GM23338 (cell line): ENCODE results near the gene SEPHS1. TPM values are rescaled to one million over a fixed set of nuclear protein-coding genes. Genes with fewer than 3 reads are reported as not detected.
A peak's percentile ranks its signal among the peaks of the same experiment; 100 is the strongest.

Experiments
- ATAC-seq: fragments of 200-7000 bp; cut with Tn5 transposase; 3 replicates; pipeline ENCODE4 v1.9.1; 2020
- DNase-seq: peaks from one replicate; pipeline ENCODE4 v3.0.0-alpha.2; 2015; ENCODE audit warnings: low spot score
- H2AFZ ChIP-seq: fragments of 200-600 bp; sonication (generic); 2 replicates; pipeline ENCODE4 v1.8.0; 2016; ENCODE audit warnings: antibody characterized with exemption, mild to moderate bottlenecking, moderate library complexity
- H3F3A ChIP-seq: fragments of 200-600 bp; sonication (generic); replicated peaks from 2 replicates; pipeline ENCODE4 v1.8.0; 2017; ENCODE audit warnings: antibody characterized with exemption, mixed run types, low read depth
- H3K27ac ChIP-seq: fragments of 200-600 bp; sonication (generic); 2 replicates; pipeline ENCODE4 v1.6.1; 2016; ENCODE audit warnings: low read depth
- H3K27me3 ChIP-seq: fragments of 200-600 bp; sonication (generic); 2 replicates; pipeline ENCODE4 v1.8.0; 2016; ENCODE audit warnings: mild to moderate bottlenecking, mixed run types, moderate library complexity; ENCODE audit not compliant: insufficient read depth
- H3K36me3 ChIP-seq: fragments of 200-600 bp; sonication (generic); 2 replicates; pipeline ENCODE4 v1.8.0; 2016; ENCODE audit warnings: mild to moderate bottlenecking; ENCODE audit not compliant: insufficient read depth
- H3K4me1 ChIP-seq: fragments of 200-600 bp; sonication (generic); 2 replicates; pipeline ENCODE4 v1.8.0; 2016; ENCODE audit warnings: mild to moderate bottlenecking, moderate library complexity; ENCODE audit not compliant: insufficient read depth
- H3K4me2 ChIP-seq: fragments of 200-600 bp; sonication (generic); 2 replicates; pipeline ENCODE4 v1.7.1; 2017; ENCODE audit warnings: mixed run types
- H3K4me3 ChIP-seq: fragments of 200-600 bp; sonication (generic); 2 replicates; pipeline ENCODE4 v1.6.1; 2016; ENCODE audit warnings: mixed run types
- H3K79me2 ChIP-seq: fragments of 200-600 bp; sonication (generic); replicated peaks from 2 replicates; pipeline ENCODE4 v1.8.0; 2017; ENCODE audit warnings: mild to moderate bottlenecking; ENCODE audit not compliant: insufficient read depth
- H3K9me2 ChIP-seq: fragments of 200-600 bp; sonication (generic); 2 replicates; pipeline ENCODE4 v1.8.0; 2017; ENCODE audit not compliant: insufficient read depth
- H4K20me1 ChIP-seq: fragments of 200-600 bp; sonication (generic); replicated peaks from 2 replicates; pipeline ENCODE4 v1.8.0; 2017; ENCODE audit warnings: mild to moderate bottlenecking; ENCODE audit not compliant: insufficient read depth
- H3K27ac Mint-ChIP-seq: 2 replicates; pipeline ENCODE4 v1.8.0; 2020; ENCODE audit warnings: inconsistent platforms, mild to moderate bottlenecking, moderate library complexity, mixed read lengths
- H3K27me3 Mint-ChIP-seq: 3 replicates; pipeline ENCODE4 v1.8.0; 2022; ENCODE audit warnings: low read depth, mild to moderate bottlenecking, moderate library complexity, mixed read lengths, inconsistent platforms; ENCODE audit not compliant: insufficient read depth, poor library complexity
- H3K36me3 Mint-ChIP-seq: 3 replicates; pipeline ENCODE4 v1.8.0; 2021; ENCODE audit warnings: low read depth, mild to moderate bottlenecking, inconsistent platforms, moderate library complexity, mixed read lengths
- H3K4me1 Mint-ChIP-seq: 3 replicates; pipeline ENCODE4 v1.8.0; 2020; ENCODE audit warnings: mild to moderate bottlenecking, inconsistent platforms, mixed read lengths
- H3K4me3 Mint-ChIP-seq: 3 replicates; pipeline ENCODE4 v1.8.0; 2021; ENCODE audit warnings: moderate library complexity, mild to moderate bottlenecking, inconsistent platforms, mixed read lengths
- H3K9me3 Mint-ChIP-seq: 3 replicates; pipeline ENCODE4 v1.8.0; 2020; ENCODE audit warnings: moderate library complexity, mild to moderate bottlenecking, inconsistent platforms, mixed read lengths
- CREB1 ChIP-seq: fragments of 250-450 bp; sonication (Bioruptor Pico); IDR thresholded peaks from 2 replicates; pipeline ENCODE4 v1.5.0; 2020; ENCODE audit warnings: low read depth, mild to moderate bottlenecking, moderate library complexity
- EZH2 ChIP-seq: fragments of 200-600 bp; sonication (generic); IDR thresholded peaks from one replicate; pipeline ENCODE4 v1.8.0; 2017; ENCODE audit warnings: antibody characterized with exemption, mild to moderate bottlenecking, low read depth; ENCODE audit not compliant: unreplicated experiment
- EZH2phosphoT487 ChIP-seq: fragments of 200-600 bp; sonication (generic); IDR thresholded peaks from one replicate; pipeline ENCODE4 v1.8.1; 2018; ENCODE audit warnings: antibody characterized with exemption; ENCODE audit not compliant: unreplicated experiment
- JUNB ChIP-seq: IDR thresholded peaks from one replicate; pipeline ENCODE4 v1.6.1; 2016; ENCODE audit warnings: antibody characterized with exemption; ENCODE audit not compliant: unreplicated experiment
- NANOG ChIP-seq: IDR thresholded peaks from 2 replicates; pipeline ENCODE4 v1.6.1; 2016; ENCODE audit warnings: antibody characterized with exemption, borderline replicate concordance
- POLR2AphosphoS5 ChIP-seq: IDR thresholded peaks from 2 replicates; pipeline ENCODE4 v1.6.1; 2016; ENCODE audit warnings: antibody characterized with exemption, low read depth
- ZNF114 ChIP-seq: fragments of 250-450 bp; sonication (Bioruptor Pico); IDR thresholded peaks from 2 replicates; pipeline ENCODE4 v1.5.0; 2020; ENCODE audit warnings: mild to moderate bottlenecking, moderate library complexity
- ZNF331 ChIP-seq: fragments of 250-450 bp; sonication (Bioruptor Pico); IDR thresholded peaks from 2 replicates; pipeline ENCODE4 v1.5.0; 2020; ENCODE audit warnings: low read depth, mild to moderate bottlenecking, moderate library complexity
- polyA plus RNA-seq: library from polyadenylated mRNA; unstranded; fragments of >200 nt; fragmentation: Nextera tagmentation; extraction: Ambion mirVana; gene quantifications from 2 replicates; pipeline ENCODE4 v1.2.1, GENCODE V29; 2016
- total RNA-seq: library from RNA; depleted of rRNA; stranded (reverse); fragments of >200 nt; shearing (Covaris generic); gene quantifications from 2 replicates; pipeline ENCODE4 v1.2.3, GENCODE V29; 2014
- TF ChIP-seq, protein P1 (sequence below): IDR thresholded peaks from one replicate; pipeline ENCODE4 v1.6.1; 2018; ENCODE audit warnings: antibody characterized with exemption; ENCODE audit not compliant: unreplicated experiment
- TF ChIP-seq, protein P2 (sequence below): IDR thresholded peaks from 2 replicates; pipeline ENCODE4 v1.6.1; 2016; ENCODE audit warnings: antibody characterized with exemption
- TF ChIP-seq, protein P3 (sequence below), 2 experiments: fragments of 200-600 bp in 1 of 2; sonication (generic) in 1 of 2; conservative IDR thresholded peaks; 2 replicates each; pipeline versions ENCODE4 v1.5.1 to v1.6.1; 2016 to 2017; ENCODE audit warnings: antibody characterized with exemption in 2 of 2, low read depth in 2 of 2, mild to moderate bottlenecking in 2 of 2, moderate library complexity in 1 of 2

SEPHS1 gene
- total and polyA plus RNA-seq, 2 experiments from 2014 or later = 260 to 609 TPM

DNA sequence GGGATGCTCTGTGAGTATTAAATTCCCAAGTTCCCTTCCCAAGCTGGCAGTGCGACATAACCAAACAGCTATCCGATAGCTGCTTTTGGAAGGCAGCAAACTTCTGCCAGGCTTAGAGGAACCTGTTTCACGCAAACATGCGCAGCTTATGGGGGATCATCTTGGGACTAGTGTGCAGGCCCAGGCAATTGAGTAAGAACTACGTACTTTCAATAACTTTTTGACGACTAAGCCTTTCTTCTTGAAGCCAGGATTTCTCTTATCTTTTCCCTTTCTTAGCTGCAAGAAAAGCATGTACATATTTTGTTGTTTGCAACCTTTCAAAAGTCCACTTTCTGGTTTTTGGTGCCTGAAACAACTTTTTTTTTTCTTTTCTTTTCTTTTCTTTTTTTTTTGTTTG, 28.7 kb upstream of the SEPHS1 start:
- ATAC-seq (no peak), DNase-seq (no peak)
- H3K9me3 Mint-ChIP-seq = no peaks in the 10 kb centered on the region
- H3K4me3 Mint-ChIP-seq = no peak overlapping the region
- Histone ChIP-seq H3K27ac (no peak overlapping the region), H3K27me3 (no peaks in the 10 kb centered on the region), H3K4me3 (no peak overlapping the region), H3K9me2 (no peaks in the 10 kb centered on the region), H4K20me1 (no peaks in the 10 kb centered on the region), H3K4me2 (no peak overlapping the region), H3K36me3 (no peaks in the 10 kb centered on the region), H3K4me1 (no peaks in the 10 kb centered on the region), H2AFZ (peak overlapping the region; percentile 88), H3F3A (0 out of 2 replicates have a peak, but pooled peaks cover 7% of the 10 kb centered on the region), H3K79me2 (no peaks in the 10 kb centered on the region)
- H3K36me3 Mint-ChIP-seq = no peaks in the 10 kb centered on the region
- no peak overlapping the region for H3K27ac Mint-ChIP-seq
- TF ChIP-seq, protein P1, sequence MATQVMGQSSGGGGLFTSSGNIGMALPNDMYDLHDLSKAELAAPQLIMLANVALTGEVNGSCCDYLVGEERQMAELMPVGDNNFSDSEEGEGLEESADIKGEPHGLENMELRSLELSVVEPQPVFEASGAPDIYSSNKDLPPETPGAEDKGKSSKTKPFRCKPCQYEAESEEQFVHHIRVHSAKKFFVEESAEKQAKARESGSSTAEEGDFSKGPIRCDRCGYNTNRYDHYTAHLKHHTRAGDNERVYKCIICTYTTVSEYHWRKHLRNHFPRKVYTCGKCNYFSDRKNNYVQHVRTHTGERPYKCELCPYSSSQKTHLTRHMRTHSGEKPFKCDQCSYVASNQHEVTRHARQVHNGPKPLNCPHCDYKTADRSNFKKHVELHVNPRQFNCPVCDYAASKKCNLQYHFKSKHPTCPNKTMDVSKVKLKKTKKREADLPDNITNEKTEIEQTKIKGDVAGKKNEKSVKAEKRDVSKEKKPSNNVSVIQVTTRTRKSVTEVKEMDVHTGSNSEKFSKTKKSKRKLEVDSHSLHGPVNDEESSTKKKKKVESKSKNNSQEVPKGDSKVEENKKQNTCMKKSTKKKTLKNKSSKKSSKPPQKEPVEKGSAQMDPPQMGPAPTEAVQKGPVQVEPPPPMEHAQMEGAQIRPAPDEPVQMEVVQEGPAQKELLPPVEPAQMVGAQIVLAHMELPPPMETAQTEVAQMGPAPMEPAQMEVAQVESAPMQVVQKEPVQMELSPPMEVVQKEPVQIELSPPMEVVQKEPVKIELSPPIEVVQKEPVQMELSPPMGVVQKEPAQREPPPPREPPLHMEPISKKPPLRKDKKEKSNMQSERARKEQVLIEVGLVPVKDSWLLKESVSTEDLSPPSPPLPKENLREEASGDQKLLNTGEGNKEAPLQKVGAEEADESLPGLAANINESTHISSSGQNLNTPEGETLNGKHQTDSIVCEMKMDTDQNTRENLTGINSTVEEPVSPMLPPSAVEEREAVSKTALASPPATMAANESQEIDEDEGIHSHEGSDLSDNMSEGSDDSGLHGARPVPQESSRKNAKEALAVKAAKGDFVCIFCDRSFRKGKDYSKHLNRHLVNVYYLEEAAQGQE = no peak
- TF ChIP-seq EZH2 = no peak
- TF ChIP-seq, protein P2, sequence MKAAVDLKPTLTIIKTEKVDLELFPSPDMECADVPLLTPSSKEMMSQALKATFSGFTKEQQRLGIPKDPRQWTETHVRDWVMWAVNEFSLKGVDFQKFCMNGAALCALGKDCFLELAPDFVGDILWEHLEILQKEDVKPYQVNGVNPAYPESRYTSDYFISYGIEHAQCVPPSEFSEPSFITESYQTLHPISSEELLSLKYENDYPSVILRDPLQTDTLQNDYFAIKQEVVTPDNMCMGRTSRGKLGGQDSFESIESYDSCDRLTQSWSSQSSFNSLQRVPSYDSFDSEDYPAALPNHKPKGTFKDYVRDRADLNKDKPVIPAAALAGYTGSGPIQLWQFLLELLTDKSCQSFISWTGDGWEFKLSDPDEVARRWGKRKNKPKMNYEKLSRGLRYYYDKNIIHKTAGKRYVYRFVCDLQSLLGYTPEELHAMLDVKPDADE = no peak
- H3K4me1 Mint-ChIP-seq = no peaks in the 10 kb centered on the region
- H3K27me3 Mint-ChIP-seq = peaks cover 2% of the 10 kb centered on the region

DNA sequence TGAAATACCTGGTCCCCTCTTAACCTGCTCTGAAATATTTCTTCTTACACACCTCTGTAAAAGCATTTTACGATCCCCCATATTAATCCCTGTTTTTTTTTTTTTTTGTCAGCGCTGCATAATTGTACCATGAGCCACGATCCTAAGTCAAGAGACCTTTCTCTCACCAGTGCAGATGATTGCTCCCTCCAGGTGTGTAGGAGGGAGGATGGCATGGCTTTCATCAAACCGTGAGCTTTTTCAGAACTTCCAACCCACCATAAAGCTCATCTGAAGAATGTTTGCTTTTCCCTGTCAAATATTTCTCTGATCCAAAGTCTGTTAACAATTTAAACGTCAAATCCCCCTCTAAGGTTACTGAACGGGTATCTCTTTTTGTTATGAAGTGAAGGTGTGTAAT, 28.2 kb upstream of the SEPHS1 start:
- H4K20me1 ChIP-seq = no peaks in the 10 kb centered on the region
- no peak for DNase-seq
- H3K79me2 ChIP-seq = no peaks in the 10 kb centered on the region
- no peak overlapping the region for H3K27ac Mint-ChIP-seq
- H3F3A ChIP-seq = 0 out of 2 replicates have a peak, but pooled peaks cover 7% of the 10 kb centered on the region
- no peaks in the 10 kb centered on the region for H3K9me3 Mint-ChIP-seq
- H3K4me1 ChIP-seq = no peaks in the 10 kb centered on the region
- peaks cover 2% of the 10 kb centered on the region for H3K27me3 Mint-ChIP-seq
- H3K4me2 ChIP-seq = no peak overlapping the region
- peak overlapping the region; percentile 88 for H2AFZ ChIP-seq
- H3K36me3 ChIP-seq = no peaks in the 10 kb centered on the region
- ATAC-seq = no peak
- H3K4me3 ChIP-seq = no peak overlapping the region
- no peak overlapping the region for H3K27ac ChIP-seq
- no peak overlapping the region for H3K4me3 Mint-ChIP-seq
- no peaks in the 10 kb centered on the region for H3K36me3 Mint-ChIP-seq
- no peaks in the 10 kb centered on the region for H3K9me2 ChIP-seq
- H3K27me3 ChIP-seq = no peaks in the 10 kb centered on the region
- H3K4me1 Mint-ChIP-seq = peaks cover 2% of the 10 kb centered on the region; the same call in 1 of the 3 replicates
- no peak for TF ChIP-seq EZH2
- TF ChIP-seq EZH2phosphoT487 = no peak
- TF ChIP-seq, protein P1 = no peak
- no peak for TF ChIP-seq POLR2AphosphoS5
- no peak for TF ChIP-seq ZNF114 (CRISPR knock-in tag)
- TF ChIP-seq CREB1 (CRISPR knock-in tag) = no peak
- TF ChIP-seq, protein P3, sequence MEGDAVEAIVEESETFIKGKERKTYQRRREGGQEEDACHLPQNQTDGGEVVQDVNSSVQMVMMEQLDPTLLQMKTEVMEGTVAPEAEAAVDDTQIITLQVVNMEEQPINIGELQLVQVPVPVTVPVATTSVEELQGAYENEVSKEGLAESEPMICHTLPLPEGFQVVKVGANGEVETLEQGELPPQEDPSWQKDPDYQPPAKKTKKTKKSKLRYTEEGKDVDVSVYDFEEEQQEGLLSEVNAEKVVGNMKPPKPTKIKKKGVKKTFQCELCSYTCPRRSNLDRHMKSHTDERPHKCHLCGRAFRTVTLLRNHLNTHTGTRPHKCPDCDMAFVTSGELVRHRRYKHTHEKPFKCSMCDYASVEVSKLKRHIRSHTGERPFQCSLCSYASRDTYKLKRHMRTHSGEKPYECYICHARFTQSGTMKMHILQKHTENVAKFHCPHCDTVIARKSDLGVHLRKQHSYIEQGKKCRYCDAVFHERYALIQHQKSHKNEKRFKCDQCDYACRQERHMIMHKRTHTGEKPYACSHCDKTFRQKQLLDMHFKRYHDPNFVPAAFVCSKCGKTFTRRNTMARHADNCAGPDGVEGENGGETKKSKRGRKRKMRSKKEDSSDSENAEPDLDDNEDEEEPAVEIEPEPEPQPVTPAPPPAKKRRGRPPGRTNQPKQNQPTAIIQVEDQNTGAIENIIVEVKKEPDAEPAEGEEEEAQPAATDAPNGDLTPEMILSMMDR (conservative IDR thresholded peaks at IDR 0.05; ENCODE audit: low read depth in 2 of 2) = no peak
- TF ChIP-seq ZNF331 (CRISPR knock-in tag) = no peak
- TF ChIP-seq JUNB = no peak
- no peak for TF ChIP-seq NANOG
